ENCODE data around the gene TACR3.

GRCh38 chr4:103720661-103721060, 876 bp upstream of the TACR3 start:
- TF ChIP-seq CHD1 (IDR thresholded peaks at IDR 0.05; ENCODE audit: low read depth, low read length) = no peak
- no peak for TF ChIP-seq POLR2A (IDR thresholded peaks at IDR 0.05; ENCODE audit: low read depth, low read length)
- TF ChIP-seq CEBPB (IDR thresholded peaks at IDR 0.05; ENCODE audit: low read depth, low read length) = no peak
- TF ChIP-seq, protein P1, sequence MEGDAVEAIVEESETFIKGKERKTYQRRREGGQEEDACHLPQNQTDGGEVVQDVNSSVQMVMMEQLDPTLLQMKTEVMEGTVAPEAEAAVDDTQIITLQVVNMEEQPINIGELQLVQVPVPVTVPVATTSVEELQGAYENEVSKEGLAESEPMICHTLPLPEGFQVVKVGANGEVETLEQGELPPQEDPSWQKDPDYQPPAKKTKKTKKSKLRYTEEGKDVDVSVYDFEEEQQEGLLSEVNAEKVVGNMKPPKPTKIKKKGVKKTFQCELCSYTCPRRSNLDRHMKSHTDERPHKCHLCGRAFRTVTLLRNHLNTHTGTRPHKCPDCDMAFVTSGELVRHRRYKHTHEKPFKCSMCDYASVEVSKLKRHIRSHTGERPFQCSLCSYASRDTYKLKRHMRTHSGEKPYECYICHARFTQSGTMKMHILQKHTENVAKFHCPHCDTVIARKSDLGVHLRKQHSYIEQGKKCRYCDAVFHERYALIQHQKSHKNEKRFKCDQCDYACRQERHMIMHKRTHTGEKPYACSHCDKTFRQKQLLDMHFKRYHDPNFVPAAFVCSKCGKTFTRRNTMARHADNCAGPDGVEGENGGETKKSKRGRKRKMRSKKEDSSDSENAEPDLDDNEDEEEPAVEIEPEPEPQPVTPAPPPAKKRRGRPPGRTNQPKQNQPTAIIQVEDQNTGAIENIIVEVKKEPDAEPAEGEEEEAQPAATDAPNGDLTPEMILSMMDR (conservative IDR thresholded peaks at IDR 0.05; ENCODE audit: low read depth, low read length) = no peak
- TF ChIP-seq MXI1 (IDR thresholded peaks at IDR 0.05; ENCODE audit: borderline replicate concordance, low read depth, low read length) = no peak

Measured in IMR-90 (cell line).